Endothelial cell of umbilical vein (primary cell): ENCODE results near the gene KCNQ2. TPM values are rescaled to one million over a fixed set of nuclear protein-coding genes. Genes with fewer than 3 reads are reported as not detected.

Experiments used
- BruUV-seq: library from RNA; stranded (reverse); fragments of 400-500 nt; replicated peaks from 2 replicates; lab custom pipeline; 2021; lab: Mats Ljungman, UMichigan
- CTCF ChIA-PET: fragments of 300-600, 350-600 bp; sonication (Branson Sonifier 250); formaldehyde crosslinking; loops from one replicate; lab custom pipeline; 2021; ENCODE audit warnings: antibody characterized with exemption, inconsistent platforms; lab: Charles Lee
- POLR2A ChIA-PET: fragments of 300-600, 350-600 bp; sonication (Branson Sonifier 250); formaldehyde crosslinking; loops from one replicate; lab custom pipeline; 2021; ENCODE audit warnings: antibody characterized with exemption, inconsistent platforms; lab: Charles Lee
- DNase-seq: peaks from one replicate; pipeline ENCODE4 v3.0.0-alpha.2; 2011; ENCODE audit warnings: low read depth, low spot score
- FAIRE-seq: peaks from 2 replicates; lab custom pipeline; 2011; peaks lifted over from hg19 to GRCh38; lab: Jason Lieb, UNC
- H2AFZ ChIP-seq: 2 replicates; pipeline ENCODE4 v1.6.0; 2012; ENCODE audit warnings: low read depth, low read length, control low read depth, inconsistent platforms
- H3K27ac ChIP-seq: 2 replicates; pipeline ENCODE4 v1.5.1; 2011; ENCODE audit warnings: low read depth, mild to moderate bottlenecking, control low read depth, low read length, moderate library complexity; ENCODE audit not compliant: insufficient read depth
- H3K27me3 ChIP-seq, 2 experiments: 2 replicates each; pipeline versions ENCODE4 v1.6.0 to v1.6.1; 2011; ENCODE audit warnings: low read length in 2 of 2, mixed read lengths in 1 of 2; ENCODE audit not compliant: control insufficient read depth in 2 of 2, insufficient read depth in 2 of 2
- H3K36me3 ChIP-seq, 2 experiments: 2 replicates in 1 of 2; 3 replicates in 1 of 2; pipeline ENCODE4 v1.5.1; 2011; ENCODE audit warnings: low read length in 2 of 2, mild to moderate bottlenecking in 1 of 2, moderate library complexity in 1 of 2; ENCODE audit not compliant: control insufficient read depth in 2 of 2, insufficient read depth in 2 of 2; ENCODE audit errors: extremely low read depth in 1 of 2
- H3K4me1 ChIP-seq: 3 replicates; pipeline ENCODE4 v1.5.1; 2011; ENCODE audit warnings: mild to moderate bottlenecking, low read length; ENCODE audit not compliant: control insufficient read depth, insufficient read depth; ENCODE audit errors: extremely low read depth
- H3K4me2 ChIP-seq: 2 replicates; pipeline ENCODE4 v1.6.1; 2011; ENCODE audit warnings: low read length, control low read depth, mixed read lengths; ENCODE audit not compliant: insufficient read depth
- H3K4me3 ChIP-seq, 3 experiments: fragments of 200-600 bp in 1 of 3; sonication (generic), shearing (Covaris generic) in 1 of 3; replicated peaks in 1 of 3; 2 replicates each; pipeline ENCODE4 v1.5.1; 2011 to 2016; ENCODE audit warnings: control low read depth in 3 of 3, low read length in 3 of 3, mild to moderate bottlenecking in 2 of 3, inconsistent platforms in 1 of 3, low read depth in 1 of 3, moderate library complexity in 1 of 3; ENCODE audit not compliant: insufficient read depth in 1 of 3
- H3K79me2 ChIP-seq: 2 replicates; pipeline ENCODE4 v1.6.0; 2012; ENCODE audit warnings: low read length, inconsistent platforms; ENCODE audit not compliant: control insufficient read depth, insufficient read depth
- H3K9ac ChIP-seq: replicated peaks from 2 replicates; pipeline ENCODE3; 2011; ENCODE audit warnings: low read length, control low read depth; ENCODE audit not compliant: insufficient read depth; ENCODE audit errors: extremely low read depth
- H3K9me1 ChIP-seq: replicated peaks from 3 replicates; pipeline ENCODE4 v1.6.0; 2011; ENCODE audit warnings: mild to moderate bottlenecking, low read length; ENCODE audit not compliant: control insufficient read depth, insufficient read depth; ENCODE audit errors: extremely low read depth
- H3K9me3 ChIP-seq: replicated peaks from 2 replicates; pipeline ENCODE4 v1.5.1; 2012; ENCODE audit warnings: low read length, inconsistent platforms; ENCODE audit not compliant: control insufficient read depth, insufficient read depth
- H4K20me1 ChIP-seq: replicated peaks from 2 replicates; pipeline ENCODE3; 2011; ENCODE audit warnings: mild to moderate bottlenecking, low read length; ENCODE audit not compliant: control insufficient read depth, insufficient read depth; ENCODE audit errors: extremely low read depth
- CTCF ChIP-seq, 2 donors: IDR thresholded peaks; 1 replicate in 1 of 2; 2 replicates in 1 of 2; pipeline ENCODE4 v1.5.1; 2011; ENCODE audit warnings: low read length in 2 of 2, mild to moderate bottlenecking in 2 of 2, moderate library complexity in 2 of 2, control low read depth in 1 of 2, inconsistent platforms in 1 of 2, low read depth in 1 of 2; ENCODE audit not compliant: insufficient read depth in 1 of 2; ENCODE audit errors: extremely low read depth in 1 of 2
- EZH2 ChIP-seq: IDR thresholded peaks from 2 replicates; pipeline ENCODE4 v1.6.1; 2012; ENCODE audit warnings: borderline replicate concordance, low read depth, mild to moderate bottlenecking, moderate library complexity, low read length, inconsistent platforms; ENCODE audit not compliant: severe bottlenecking
- FOS ChIP-seq: IDR thresholded peaks from 2 replicates; pipeline ENCODE4 v1.6.1; 2011; ENCODE audit warnings: mild to moderate bottlenecking, low read length, moderate library complexity, borderline replicate concordance; ENCODE audit not compliant: insufficient read depth
- GATA2 ChIP-seq: IDR thresholded peaks from 2 replicates; pipeline ENCODE4 v1.7.0; 2011; ENCODE audit warnings: low read depth, mild to moderate bottlenecking, moderate library complexity, mixed read lengths, low read length; ENCODE audit not compliant: insufficient read length, insufficient read depth
- JUN ChIP-seq: IDR thresholded peaks from 2 replicates; pipeline ENCODE4 v1.6.1; 2011; ENCODE audit warnings: borderline replicate concordance, low read depth; ENCODE audit not compliant: insufficient read length, insufficient read depth
- MAX ChIP-seq: IDR thresholded peaks from 2 replicates; pipeline ENCODE4 v1.6.1; 2011; ENCODE audit not compliant: insufficient read depth, insufficient read length
- MYC ChIP-seq: IDR thresholded peaks from one replicate; pipeline ENCODE4 v1.6.1; 2011; ENCODE audit warnings: mild to moderate bottlenecking, low read depth, low read length
- POLR2A ChIP-seq: IDR thresholded peaks from 2 replicates; pipeline ENCODE4 v1.6.1; 2012; ENCODE audit warnings: low read depth, mild to moderate bottlenecking, control low read depth, low read length
- POLR2AphosphoS5 ChIP-seq: IDR thresholded peaks from 2 replicates; pipeline ENCODE4 v1.6.1; 2012; ENCODE audit warnings: low read depth, mild to moderate bottlenecking, control low read depth, low read length, moderate library complexity; ENCODE audit not compliant: insufficient read depth
- dilution Hi-C: fragments of 300-500 bp; cut with MboI; formaldehyde crosslinking; loops from one replicate; pipeline ENCODE4 v1.15.0; 2019; ENCODE audit warnings: low sequenced_read_pairs; ENCODE audit not compliant: extremely low pct_ligation_motif_present
- intact Hi-C: fragments of 100-400 bp; cut with micrococcal nuclease; formaldehyde crosslinking; loops from one replicate; pipeline ENCODE4 v1.10.0; 2022
- polyA plus RNA-seq, 4 experiments: library from polyadenylated mRNA; depleted of rRNA in 3 of 4; stranded (reverse) in 3 of 4; unstranded in 1 of 4; fragments of >200 nt; gene quantifications; 2 replicates each; pipeline versions ENCODE4 v1.2.1 to v1.2.3, GENCODE V29; 2011 to 2012; ENCODE audit warnings: missing spikeins in 1 of 4
- total RNA-seq: library from RNA; stranded (reverse); gene quantifications from 2 replicates; pipeline ENCODE4 v1.2.3, GENCODE V29; 2021

Gene KCNQ2
- total and polyA plus RNA-seq, 2 donors (not counting 3 experiments of a cell fraction or from before 2014, with no cell fraction given), result not detected

- H3K4me2 ChIP-seq, result no peak overlapping the region
- H3K27me3 ChIP-seq, result peaks cover 5 to 11% of the 10 kb centered on the region in 2 experiments
- H3K4me3 ChIP-seq, result no peak overlapping the region
- dilution Hi-C loops, result no loop called here
- H3K4me1 ChIP-seq, result no peaks in the 10 kb centered on the region
- ChIA-PET CTCF (interaction anchor here (0.8 kb wide), 1 partner anchor 10 kb away, joined by 4 read pairs; no protein-coding TSS in a partner anchor), POLR2A (no interaction called here)
- no peaks in the 10 kb centered on the region for H3K9me3 ChIP-seq
- H3K79me2 ChIP-seq, result no peaks in the 10 kb centered on the region
- H3K36me3 ChIP-seq, result no peaks in the 10 kb centered on the region
- intact Hi-C loops, result no loop called here
- BruUV-seq, result no TSS peak
- no peaks in the 10 kb centered on the region for H3K9me1 ChIP-seq
- TF ChIP-seq EZH2 (no peak), MYC (no peak), CTCF (IDR thresholded peaks at IDR 0.05; ENCODE audit: extremely low read depth in 1 of 2, insufficient read depth in 1 of 2, low read depth in 1 of 2, low read length in 2 of 2) (no peak), POLR2AphosphoS5 (no peak), GATA2 (no peak), POLR2A (no peak), MAX (no peak), FOS (no peak), JUN (no peak)
- no peaks in the 10 kb centered on the region for H4K20me1 ChIP-seq
- FAIRE-seq, result no peak
- H2AFZ ChIP-seq, result no peak overlapping the region
- DNase-seq, result no peak
- no peak overlapping the region for H3K9ac ChIP-seq
- no peak overlapping the region for H3K27ac ChIP-seq
Measured at GRCh38 chr20:63452341-63452740, 20.1 kb downstream of the KCNQ2 start.
